ENCODE data around the gene TMCO5A. TPM values are rescaled to one million over a fixed set of nuclear protein-coding genes. Genes with fewer than 3 reads are reported as not detected.

Gene TMCO5A
- total and polyA plus RNA-seq, 2 donors (not counting 1 experiment from before 2014, with no cell fraction given) = not detected

GRCh38 chr15:37933666-37934065 lies 774 bp upstream of the TMCO5A start:
- Histone ChIP-seq H3K79me2 (ENCODE audit: control insufficient read depth, insufficient read depth, low read length) (no peaks in the 10 kb centered on the region), H3K4me2 (replicated peaks; ENCODE audit: low read depth, low read length, poor library complexity, severe bottlenecking) (no peak overlapping the region), H2AFZ (ENCODE audit: insufficient read depth, low read depth, low read length, poor library complexity, severe bottlenecking) (no peak overlapping the region), H3K27me3 (replicated peaks in 1 of 4; ENCODE audit: control extremely low read depth in 1 of 4, control insufficient read depth in 3 of 4, insufficient read depth in 4 of 4, low read length in 3 of 4) (no peaks in the 10 kb centered on the region), H3K4me1 (ENCODE audit: control insufficient read depth in 2 of 2, insufficient read depth in 2 of 2, low read length in 2 of 2) (no peaks in the 10 kb centered on the region), H4K20me1 (ENCODE audit: control insufficient read depth, insufficient read depth, low read length, poor library complexity, severe bottlenecking) (no peaks in the 10 kb centered on the region), H3K36me3 (replicated peaks in 1 of 2; ENCODE audit: control extremely low read depth in 1 of 2, control insufficient read depth in 1 of 2, extremely low read depth in 1 of 2, insufficient read depth in 2 of 2, low read length in 1 of 2) (no peaks in the 10 kb centered on the region), H3K9ac (ENCODE audit: low read length) (no peak overlapping the region), H3K4me3 (ENCODE audit: control extremely low read depth in 1 of 5, extremely low read depth in 1 of 5, insufficient read depth in 1 of 5, low read depth in 2 of 5, low read length in 4 of 5) (no peak overlapping the region), H3K27ac (ENCODE audit: low read length in 2 of 2) (no peak overlapping the region), H3K9me3 (ENCODE audit: control extremely low read depth in 1 of 3, control insufficient read depth in 2 of 3, insufficient read depth in 1 of 3, low read length in 2 of 3) (no peaks in the 10 kb centered on the region)
- Mint-ChIP-seq H3K9me3 (ENCODE audit: insufficient read depth) (no peaks in the 10 kb centered on the region), H3K27me3 (peaks cover 7% of the 10 kb centered on the region), H3K4me3 (no peak overlapping the region), H3K4me1 (no peaks in the 10 kb centered on the region), H3K27ac (no peak overlapping the region)
- no peak for DNase-seq
- TF ChIP-seq, protein P1, sequence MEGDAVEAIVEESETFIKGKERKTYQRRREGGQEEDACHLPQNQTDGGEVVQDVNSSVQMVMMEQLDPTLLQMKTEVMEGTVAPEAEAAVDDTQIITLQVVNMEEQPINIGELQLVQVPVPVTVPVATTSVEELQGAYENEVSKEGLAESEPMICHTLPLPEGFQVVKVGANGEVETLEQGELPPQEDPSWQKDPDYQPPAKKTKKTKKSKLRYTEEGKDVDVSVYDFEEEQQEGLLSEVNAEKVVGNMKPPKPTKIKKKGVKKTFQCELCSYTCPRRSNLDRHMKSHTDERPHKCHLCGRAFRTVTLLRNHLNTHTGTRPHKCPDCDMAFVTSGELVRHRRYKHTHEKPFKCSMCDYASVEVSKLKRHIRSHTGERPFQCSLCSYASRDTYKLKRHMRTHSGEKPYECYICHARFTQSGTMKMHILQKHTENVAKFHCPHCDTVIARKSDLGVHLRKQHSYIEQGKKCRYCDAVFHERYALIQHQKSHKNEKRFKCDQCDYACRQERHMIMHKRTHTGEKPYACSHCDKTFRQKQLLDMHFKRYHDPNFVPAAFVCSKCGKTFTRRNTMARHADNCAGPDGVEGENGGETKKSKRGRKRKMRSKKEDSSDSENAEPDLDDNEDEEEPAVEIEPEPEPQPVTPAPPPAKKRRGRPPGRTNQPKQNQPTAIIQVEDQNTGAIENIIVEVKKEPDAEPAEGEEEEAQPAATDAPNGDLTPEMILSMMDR (IDR thresholded peaks at IDR 0.05) = no peak
- no peak for TF ChIP-seq EZH2 (IDR thresholded peaks at IDR 0.05; ENCODE audit: borderline replicate concordance, insufficient read depth, low read depth, low read length, poor library complexity, severe bottlenecking)
- ChIA-PET POLR2A (no interaction called here), CTCF (interaction anchor here (0.5 kb wide), 1 partner anchor 159 kb away, joined by 3 read pairs; no protein-coding TSS in a partner anchor)
- intact Hi-C loops (cut with micrococcal nuclease) = no loop called here
- no CpG with 5 or more reads among the region's 1 CpG for WGBS (ENCODE audit: insufficient coverage)
- no peak for ATAC-seq (ENCODE audit: low read depth)

DNA sequence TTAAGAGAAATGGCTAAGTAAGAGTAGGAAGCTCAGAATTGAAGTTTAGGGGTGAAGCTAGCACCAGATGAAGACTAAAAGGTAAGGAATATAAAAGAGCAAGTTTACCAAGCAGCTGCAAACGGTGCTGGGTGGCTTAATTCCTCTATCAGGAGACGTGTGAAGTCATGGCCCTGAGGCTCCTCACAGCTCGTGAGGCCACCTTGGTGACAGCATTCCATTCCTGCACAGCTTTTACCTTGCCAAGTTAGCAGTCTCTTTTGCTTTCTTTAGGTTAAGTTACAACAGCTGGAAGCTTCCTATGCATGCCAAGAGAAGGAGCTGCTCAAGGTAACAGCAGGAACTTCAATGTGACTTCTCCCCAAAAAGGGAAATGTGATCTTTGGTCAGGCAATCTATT lies 6.4 kb downstream of the TMCO5A start:
- POLR2A ChIA-PET = no interaction called here
- no peaks in the 10 kb centered on the region for H3K9me3 Mint-ChIP-seq (ENCODE audit: insufficient read depth)
- CTCF ChIA-PET = no interaction called here
- no peak overlapping the region for H3K27ac ChIP-seq (ENCODE audit: low read length in 2 of 2)
- H3K9me3 ChIP-seq (ENCODE audit: control extremely low read depth in 1 of 3, control insufficient read depth in 2 of 3, insufficient read depth in 1 of 3, low read length in 2 of 3) = no peaks in the 10 kb centered on the region
- no peaks in the 10 kb centered on the region for H3K4me1 Mint-ChIP-seq
- no peak for TF ChIP-seq EZH2 (IDR thresholded peaks at IDR 0.05; ENCODE audit: borderline replicate concordance, insufficient read depth, low read depth, low read length, poor library complexity, severe bottlenecking)
- TF ChIP-seq, protein P1 (IDR thresholded peaks at IDR 0.05) = no peak
- H3K27ac Mint-ChIP-seq = no peak overlapping the region
- 89% methylated on average over 3 of the region's 3 CpGs for WGBS (ENCODE audit: insufficient coverage)
- H2AFZ ChIP-seq (ENCODE audit: insufficient read depth, low read depth, low read length, poor library complexity, severe bottlenecking) = no peak overlapping the region
- H3K4me2 ChIP-seq (replicated peaks; ENCODE audit: low read depth, low read length, poor library complexity, severe bottlenecking) = no peak overlapping the region
- no peak overlapping the region for H3K9ac ChIP-seq (ENCODE audit: low read length)
- no peak overlapping the region for H3K4me3 ChIP-seq (ENCODE audit: control extremely low read depth in 1 of 5, extremely low read depth in 1 of 5, insufficient read depth in 1 of 5, low read depth in 2 of 5, low read length in 4 of 5)
- H3K4me3 Mint-ChIP-seq = no peak overlapping the region
- no peaks in the 10 kb centered on the region for H3K27me3 Mint-ChIP-seq
- no peaks in the 10 kb centered on the region for H4K20me1 ChIP-seq (ENCODE audit: control insufficient read depth, insufficient read depth, low read length, poor library complexity, severe bottlenecking)
- intact Hi-C loops (cut with micrococcal nuclease) = no loop called here
- H3K4me1 ChIP-seq (ENCODE audit: control insufficient read depth in 2 of 2, insufficient read depth in 2 of 2, low read length in 2 of 2) = no peaks in the 10 kb centered on the region
- DNase-seq (no peak), ATAC-seq (ENCODE audit: low read depth) (no peak)
- no peaks in the 10 kb centered on the region for H3K79me2 ChIP-seq (ENCODE audit: control insufficient read depth, insufficient read depth, low read length)
- H3K27me3 ChIP-seq (replicated peaks in 1 of 4; ENCODE audit: control extremely low read depth in 1 of 4, control insufficient read depth in 3 of 4, insufficient read depth in 4 of 4, low read length in 3 of 4) = no peaks in the 10 kb centered on the region
- no peaks in the 10 kb centered on the region for H3K36me3 ChIP-seq (replicated peaks in 1 of 2; ENCODE audit: control extremely low read depth in 1 of 2, control insufficient read depth in 1 of 2, extremely low read depth in 1 of 2, insufficient read depth in 2 of 2, low read length in 1 of 2)

All from B cell (primary cell).